Neural progenitor cell (in vitro differentiated cells): ENCODE results near the gene LGMN.

ENCODE experiments used
- EZH2 ChIP-seq: fragments of 200-600 bp; sonication (generic); IDR thresholded peaks from 2 replicates; pipeline ENCODE4 v1.6.1; 2017; ENCODE audit warnings: antibody characterized with exemption, mild to moderate bottlenecking, moderate library complexity
- EZH2phosphoT487 ChIP-seq: fragments of 200-600 bp; sonication (generic); IDR thresholded peaks from 2 replicates; pipeline ENCODE4 v1.6.1; 2017; ENCODE audit warnings: antibody characterized with exemption
- TF ChIP-seq, protein P1 (sequence below): fragments of 200-600 bp; sonication (generic); IDR thresholded peaks from 2 replicates; pipeline ENCODE4 v1.5.1; 2017; ENCODE audit warnings: antibody characterized with exemption, mild to moderate bottlenecking

DNA sequence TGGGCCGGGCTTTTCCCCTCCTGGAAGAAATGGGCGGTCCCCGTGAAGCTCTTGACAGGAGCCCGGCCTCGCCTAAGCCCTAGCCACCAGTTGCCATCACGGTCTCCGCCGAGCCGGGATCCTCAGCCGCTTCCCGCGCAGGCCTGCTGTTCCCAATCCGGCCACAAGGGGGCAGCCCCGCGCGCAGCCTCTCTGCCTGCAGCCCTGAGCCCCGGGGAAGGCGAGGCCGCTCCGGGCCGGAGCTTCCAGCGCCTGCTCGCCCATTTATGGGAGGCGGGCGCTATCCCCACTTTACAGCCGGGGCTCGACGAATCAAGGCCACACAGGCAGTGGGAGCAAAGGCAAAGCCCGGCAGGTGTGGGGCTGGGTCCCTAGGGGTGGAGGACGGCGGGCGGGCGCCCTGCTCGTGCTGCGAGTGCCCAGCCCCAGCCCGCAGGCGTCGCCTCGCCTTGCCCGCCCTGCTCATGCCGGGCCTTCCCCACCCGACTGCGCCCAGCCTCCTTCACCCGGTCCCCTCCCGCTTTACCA, 61.5 kb downstream of the LGMN start:
- TF ChIP-seq, protein P1, sequence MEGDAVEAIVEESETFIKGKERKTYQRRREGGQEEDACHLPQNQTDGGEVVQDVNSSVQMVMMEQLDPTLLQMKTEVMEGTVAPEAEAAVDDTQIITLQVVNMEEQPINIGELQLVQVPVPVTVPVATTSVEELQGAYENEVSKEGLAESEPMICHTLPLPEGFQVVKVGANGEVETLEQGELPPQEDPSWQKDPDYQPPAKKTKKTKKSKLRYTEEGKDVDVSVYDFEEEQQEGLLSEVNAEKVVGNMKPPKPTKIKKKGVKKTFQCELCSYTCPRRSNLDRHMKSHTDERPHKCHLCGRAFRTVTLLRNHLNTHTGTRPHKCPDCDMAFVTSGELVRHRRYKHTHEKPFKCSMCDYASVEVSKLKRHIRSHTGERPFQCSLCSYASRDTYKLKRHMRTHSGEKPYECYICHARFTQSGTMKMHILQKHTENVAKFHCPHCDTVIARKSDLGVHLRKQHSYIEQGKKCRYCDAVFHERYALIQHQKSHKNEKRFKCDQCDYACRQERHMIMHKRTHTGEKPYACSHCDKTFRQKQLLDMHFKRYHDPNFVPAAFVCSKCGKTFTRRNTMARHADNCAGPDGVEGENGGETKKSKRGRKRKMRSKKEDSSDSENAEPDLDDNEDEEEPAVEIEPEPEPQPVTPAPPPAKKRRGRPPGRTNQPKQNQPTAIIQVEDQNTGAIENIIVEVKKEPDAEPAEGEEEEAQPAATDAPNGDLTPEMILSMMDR = peak; percentile 89
- no peak for TF ChIP-seq EZH2
- TF ChIP-seq EZH2phosphoT487 = no peak
